ENCODE results near the gene CTNNA2.
"Not testable (repeated sequence)": the region's sequence is repeated elsewhere in the genome, so short reads cannot be mapped to it uniquely, and the experiment has no call there.

CTNNA2 gene

DNA sequence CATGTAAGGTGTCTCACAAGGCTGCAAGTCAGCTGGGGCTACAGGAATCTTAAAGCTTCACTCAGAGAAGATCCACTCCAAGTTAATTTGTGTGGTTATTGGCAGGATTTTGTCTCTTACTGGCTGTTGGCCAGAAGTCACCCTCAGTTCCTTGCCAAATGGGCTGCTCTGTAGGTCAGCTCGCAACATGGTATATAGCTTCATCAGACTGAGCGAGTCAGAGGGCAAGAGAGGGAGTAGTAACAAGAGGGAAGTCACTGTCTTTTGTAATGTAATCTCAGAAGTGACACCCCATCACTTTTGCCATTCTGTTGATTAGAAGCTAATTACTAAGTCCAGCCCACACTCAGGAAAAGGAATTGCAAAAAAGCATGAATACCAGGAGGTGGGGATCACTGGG, 672.2 kb downstream of the CTNNA2 start:
- DNase-seq (ENCODE audit: low read depth in 1 of 2, low spot score in 1 of 2) = no peak

GRCh38 chr2:80186262-80186661, 673.4 kb downstream of the CTNNA2 start:
- no peak for DNase-seq (ENCODE audit: low read depth in 1 of 2, low spot score in 1 of 2)

DNA sequence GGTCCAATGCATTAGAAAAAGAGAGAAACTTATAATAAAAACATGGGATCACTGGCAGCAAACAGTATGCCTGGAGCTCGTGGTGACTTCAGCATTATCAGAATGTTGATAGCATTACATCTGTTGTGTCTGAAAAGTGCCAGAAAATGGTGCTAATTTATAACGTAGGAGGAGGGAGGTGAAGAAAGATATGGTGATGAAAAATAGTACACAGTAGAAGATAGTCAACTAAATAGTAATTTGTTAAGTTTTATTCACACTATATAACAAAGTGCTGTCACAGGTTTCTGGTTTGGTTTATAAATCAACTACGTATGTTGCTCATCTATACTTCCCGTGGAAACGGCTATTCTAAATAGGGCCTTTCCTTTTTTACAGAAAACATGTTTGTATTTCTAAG, 674.3 kb downstream of the CTNNA2 start:
- no peak for DNase-seq (ENCODE audit: low read depth in 1 of 2, low spot score in 1 of 2)

DNA sequence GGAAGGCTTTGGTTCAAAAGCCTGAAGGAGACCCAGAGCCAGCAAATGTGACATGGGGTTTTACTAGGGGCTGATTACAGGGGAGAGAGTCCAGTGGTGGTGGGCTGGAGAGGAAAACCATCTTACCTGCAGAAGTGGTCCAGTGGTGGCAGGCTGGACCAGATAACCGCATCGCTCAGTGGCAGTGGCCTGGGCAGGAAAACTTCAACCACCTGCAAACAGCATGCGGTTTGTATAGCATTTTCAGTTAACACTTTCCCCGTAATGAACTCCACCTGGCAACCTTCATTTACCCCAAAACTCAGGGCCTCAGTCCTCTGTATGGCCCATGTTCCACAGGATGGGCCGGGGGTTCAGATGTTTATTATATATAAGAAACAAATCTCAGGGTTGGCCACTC, 677.3 kb downstream of the CTNNA2 start:
- DNase-seq (ENCODE audit: low read depth in 1 of 2, low spot score in 1 of 2) = no peak

GRCh38 chr2:80193566-80193965, 680.7 kb downstream of the CTNNA2 start:
- no peak for DNase-seq (ENCODE audit: low read depth in 1 of 2, low spot score in 1 of 2)

- DNase-seq (ENCODE audit: low read depth in 1 of 2, low spot score in 1 of 2) = no peak
Measured at GRCh38 chr2:80195034-80195433, 682.2 kb downstream of the CTNNA2 start.

DNA sequence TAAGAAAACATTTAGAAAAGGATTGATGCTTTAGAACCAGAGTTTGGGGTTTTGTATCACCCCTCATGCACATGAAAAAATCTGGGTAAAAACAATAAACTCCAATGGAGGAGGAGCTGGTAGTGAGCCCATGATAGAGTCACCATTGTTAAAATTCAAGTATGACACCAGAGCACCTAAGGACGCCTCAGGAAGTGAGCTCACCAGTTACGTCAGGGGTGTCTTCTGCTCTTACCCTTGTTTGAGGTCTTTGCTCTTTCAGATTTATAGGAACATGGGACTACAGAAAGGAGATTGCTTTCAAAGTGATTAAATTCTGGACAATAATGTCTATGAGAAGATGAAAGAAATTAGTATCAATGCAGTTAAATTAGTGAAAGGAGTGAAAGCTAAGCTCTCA, 685.2 kb downstream of the CTNNA2 start:
- no peak for DNase-seq (ENCODE audit: low read depth in 1 of 2, low spot score in 1 of 2)

DNA sequence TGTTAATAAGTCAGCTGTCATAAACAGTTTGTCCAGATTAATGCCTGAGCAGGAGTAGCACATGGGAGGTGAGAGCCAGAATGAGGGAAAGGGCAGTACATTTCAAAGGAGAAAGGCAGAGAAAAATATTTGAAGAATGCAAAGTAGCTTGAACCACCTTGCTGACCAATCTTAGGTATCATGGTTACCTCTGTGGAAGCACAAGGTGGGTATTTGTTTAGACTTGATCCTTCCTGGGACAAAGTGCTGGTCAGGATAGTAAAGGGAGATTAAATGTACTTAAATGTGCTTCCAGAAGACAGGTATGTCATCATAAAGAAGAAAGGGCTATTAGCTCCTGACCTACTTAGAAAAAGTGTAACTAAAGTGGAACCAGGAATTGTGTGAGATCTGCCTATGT, 686.7 kb downstream of the CTNNA2 start:
- no peak for DNase-seq (ENCODE audit: low read depth in 1 of 2, low spot score in 1 of 2)

GRCh38 chr2:80203929-80204328, 691.1 kb downstream of the CTNNA2 start:
- DNase-seq (ENCODE audit: low read depth in 1 of 2, low spot score in 1 of 2) = not testable (repeated sequence)

DNA sequence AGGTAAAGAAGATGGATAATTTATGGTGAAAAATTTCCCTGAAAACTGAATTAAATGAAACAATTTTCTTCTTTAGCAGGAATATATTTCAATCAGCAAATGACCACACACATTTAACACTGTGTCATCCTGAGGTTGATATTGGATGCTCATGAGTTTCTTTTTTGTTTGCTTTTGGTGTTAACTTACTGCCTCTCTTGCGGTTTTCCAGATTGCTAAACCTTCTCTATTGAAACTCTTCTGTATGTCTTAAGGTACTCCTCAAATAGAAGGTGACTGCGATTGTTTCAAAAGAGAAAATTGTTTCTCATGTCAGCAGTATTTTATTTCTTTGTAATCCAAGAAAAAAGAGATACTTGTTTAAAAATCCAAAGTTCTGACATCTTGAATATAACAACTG, 692.6 kb downstream of the CTNNA2 start:
- DNase-seq (ENCODE audit: low read depth in 1 of 2, low spot score in 1 of 2) = no peak

DNA sequence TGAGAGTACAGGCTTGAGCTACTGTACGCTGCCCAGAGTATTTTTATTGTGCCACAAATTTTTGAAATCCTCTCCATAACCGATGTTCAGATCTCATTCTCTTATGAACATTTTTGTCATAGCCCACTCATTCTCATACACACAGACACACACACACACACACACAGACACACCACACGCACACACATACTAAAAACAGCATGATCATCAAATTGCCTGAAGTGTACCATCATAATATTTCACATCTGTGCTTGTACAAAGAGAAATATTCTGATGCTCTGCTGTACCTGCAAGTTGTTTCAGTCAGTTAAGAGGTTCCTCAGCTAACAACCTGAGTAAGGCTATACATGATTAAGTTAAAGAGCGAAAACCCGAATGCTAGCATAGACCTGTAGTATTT, 696.6 kb downstream of the CTNNA2 start:
- no peak for DNase-seq (ENCODE audit: low read depth in 1 of 2, low spot score in 1 of 2)

DNA sequence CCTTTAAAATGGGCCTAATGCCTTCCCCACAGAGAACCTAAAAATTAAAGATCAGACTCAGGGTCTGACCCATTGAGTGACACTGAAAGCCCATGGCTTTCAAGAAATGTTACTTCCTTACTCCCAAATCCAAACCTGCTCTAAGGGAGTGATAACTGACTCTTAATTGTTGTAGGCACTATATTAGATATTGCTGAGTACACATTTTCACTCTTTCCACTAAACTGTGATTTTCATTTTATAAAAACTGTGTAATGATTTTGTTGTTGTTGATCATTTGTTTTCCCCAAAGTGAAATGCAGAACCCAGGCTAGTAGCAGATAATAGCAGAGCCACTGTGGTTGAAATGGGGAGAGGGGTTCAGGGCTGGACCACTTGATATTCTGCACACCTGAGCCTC, 704.6 kb downstream of the CTNNA2 start:
- no peak for DNase-seq (ENCODE audit: low read depth in 1 of 2, low spot score in 1 of 2)

DNA sequence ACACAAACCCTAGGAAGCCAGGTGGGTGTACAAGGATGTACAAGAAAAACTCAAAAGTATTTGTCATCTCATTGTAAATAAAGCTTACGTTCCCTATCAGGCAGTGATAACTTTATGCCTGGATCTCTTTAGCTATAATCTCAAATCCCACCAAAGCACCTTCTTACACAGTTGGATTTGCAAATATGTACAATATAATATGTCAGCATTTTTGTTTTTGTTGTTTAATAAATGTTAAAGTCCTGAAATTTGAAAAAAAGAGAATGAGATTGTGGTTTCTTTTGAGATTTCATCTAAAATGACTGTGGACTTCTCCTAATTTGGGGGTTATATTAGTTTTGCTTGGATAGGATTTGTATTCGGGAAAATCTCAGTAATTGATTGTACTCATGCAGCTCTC, 709.8 kb downstream of the CTNNA2 start:
- no peak for DNase-seq (ENCODE audit: low read depth in 1 of 2, low spot score in 1 of 2)

DNA sequence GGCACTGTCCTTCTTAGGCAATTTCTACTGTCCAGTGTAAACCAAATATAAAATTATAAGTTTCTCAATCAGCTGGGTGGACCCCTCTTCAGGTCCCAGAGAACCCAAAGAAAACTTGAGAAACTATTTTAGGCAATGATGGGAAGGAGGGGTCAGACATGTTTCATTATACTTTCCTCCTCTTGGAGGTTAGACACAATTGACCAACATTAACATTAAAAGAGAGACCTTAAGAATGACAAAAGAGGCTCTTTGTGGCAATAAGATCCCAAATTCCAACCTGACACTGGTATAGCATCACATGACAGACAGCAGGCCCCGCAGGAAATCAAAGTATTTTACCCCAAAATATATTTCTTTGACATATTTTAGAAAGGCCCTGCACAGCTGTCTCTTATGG, 718.6 kb downstream of the CTNNA2 start:
- no peak for DNase-seq (ENCODE audit: low read depth in 1 of 2, low spot score in 1 of 2)

DNA sequence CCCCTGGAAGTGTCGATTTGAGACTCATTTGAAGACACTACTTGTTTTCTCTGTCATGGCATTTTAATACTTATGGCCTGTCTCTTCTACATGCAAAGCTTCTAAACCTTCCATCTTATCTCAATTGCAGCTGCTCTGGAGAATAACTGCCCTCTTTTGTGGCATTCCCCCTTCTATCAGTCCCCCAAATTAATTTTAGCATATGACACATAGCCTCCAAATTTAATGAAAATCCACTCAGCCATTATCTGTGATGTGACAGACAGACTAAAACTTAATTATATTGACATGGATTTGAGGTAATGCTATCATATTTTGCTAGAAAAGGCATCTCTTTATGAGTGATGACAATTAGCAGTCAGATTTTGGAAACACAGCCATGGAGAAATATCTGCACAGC, 720.5 kb downstream of the CTNNA2 start:
- DNase-seq (ENCODE audit: low read depth in 1 of 2, low spot score in 1 of 2) = no peak

DNA sequence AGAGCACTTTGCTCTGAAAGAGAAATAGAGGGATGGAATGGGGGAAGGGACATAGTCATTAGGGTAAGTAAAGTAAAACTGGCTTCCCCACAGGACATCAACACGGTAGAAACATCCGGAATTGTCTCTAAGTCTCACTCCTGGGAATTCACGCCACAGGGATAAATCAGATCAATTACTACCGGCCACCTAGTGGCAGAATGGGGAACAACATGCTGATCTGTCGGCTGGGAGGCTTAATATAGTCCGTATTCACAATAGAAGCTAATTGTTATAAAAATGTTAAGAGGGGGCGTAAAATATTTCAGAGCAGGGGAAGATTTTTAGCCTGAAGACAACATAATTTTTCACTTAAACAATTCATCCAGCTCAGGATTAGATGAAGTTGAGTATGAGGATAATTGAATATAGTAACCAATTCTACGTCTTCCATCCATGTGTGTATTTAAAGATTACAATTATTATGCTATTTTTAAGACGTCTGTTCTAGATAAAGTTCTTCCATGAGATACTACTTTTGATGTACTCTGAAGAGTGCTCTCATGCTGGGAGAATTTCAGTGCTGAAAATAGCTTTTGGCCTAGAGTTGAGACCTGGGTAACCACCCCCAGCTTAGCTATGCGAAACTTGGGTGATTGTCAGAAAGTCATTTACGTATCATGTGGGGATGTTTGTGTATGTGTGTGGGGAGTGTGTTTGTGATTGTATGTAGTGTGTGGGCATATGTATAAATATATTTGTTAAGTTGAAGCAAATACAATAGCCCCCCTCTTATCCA, 726.0 kb downstream of the CTNNA2 start:
- DNase-seq (ENCODE audit: low read depth in 1 of 2, low spot score in 1 of 2) = no peak

DNA sequence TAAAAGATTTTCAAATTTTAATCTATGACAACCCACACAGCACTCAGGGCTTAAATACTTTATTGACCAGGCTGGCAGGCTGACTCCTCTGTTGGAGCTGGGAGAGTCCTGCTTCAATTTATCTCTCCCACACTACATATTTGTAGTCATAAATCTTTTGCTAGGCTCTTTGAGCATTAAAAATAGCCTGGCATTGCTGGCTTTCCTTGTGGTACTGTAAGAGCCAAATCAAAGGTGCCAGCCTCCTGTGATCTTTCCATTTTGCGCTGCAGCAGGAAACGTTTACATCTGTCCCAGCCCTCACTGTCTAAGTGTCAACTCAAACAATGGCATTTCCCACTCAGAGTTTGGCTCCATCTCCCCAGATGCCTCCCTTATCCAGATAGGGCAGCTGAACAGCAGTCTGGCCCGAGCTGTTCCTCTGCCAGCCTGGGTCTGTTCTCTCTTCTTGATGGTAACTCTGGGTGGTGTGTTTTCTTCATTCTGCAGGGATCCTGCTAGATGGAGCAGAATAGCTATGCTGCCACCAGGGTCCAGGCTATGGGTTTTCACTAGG, 729.6 kb downstream of the CTNNA2 start:
- DNase-seq (ENCODE audit: low read depth in 1 of 2, low spot score in 1 of 2) = no peak

DNA sequence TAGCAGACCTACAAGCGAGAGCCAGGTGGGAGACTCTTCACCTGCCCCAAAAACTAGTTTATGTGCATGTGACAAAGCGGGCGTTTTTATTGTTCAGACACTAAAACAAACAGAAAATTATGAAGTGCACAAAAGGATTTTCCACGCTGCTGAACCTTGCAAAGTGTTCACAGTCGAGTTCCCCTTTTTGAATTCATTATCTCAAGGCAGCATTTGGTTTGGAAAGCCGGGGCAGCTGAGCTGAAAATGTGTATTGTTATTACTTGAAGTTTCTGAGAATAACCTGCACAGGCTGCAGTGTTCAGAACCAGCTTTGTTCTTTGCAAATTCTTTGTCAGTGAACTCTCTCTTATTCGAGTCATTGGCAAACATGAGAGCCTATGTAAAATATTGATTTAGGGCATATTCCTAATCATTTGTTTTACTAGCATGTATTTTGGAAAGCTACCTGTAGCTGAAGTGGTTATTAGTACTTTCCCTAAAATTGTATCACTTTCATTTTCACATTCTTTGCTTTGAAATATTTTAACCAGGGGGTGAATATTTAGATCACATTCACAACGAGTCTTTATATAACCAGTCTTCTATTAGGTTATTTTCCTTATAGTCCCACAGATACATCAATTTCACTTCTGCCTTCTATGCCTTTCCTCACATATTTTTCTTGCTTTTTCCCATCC, 732.2 kb downstream of the CTNNA2 start:
- no peak for DNase-seq (ENCODE audit: low read depth in 1 of 2, low spot score in 1 of 2)

DNA sequence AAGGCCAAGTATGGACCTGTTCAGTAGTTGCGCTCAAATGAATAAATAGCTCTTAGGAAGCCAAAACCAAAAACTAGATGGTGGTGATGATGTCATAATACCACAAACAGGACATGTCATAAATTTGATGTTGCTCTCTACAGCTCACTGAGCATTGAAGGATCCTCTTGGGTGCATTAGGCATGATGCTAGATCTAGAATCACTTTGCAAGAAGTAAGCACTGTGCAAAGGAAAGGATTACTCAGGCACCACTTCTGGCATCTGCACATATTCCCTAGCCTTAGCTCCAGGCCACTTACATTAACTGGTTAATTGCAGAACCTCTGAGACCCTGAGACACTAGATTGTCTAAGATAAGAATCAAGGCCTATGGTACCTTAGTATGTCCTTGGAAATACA, 733.7 kb downstream of the CTNNA2 start:
- DNase-seq (ENCODE audit: low read depth in 1 of 2, low spot score in 1 of 2) = no peak

DNA sequence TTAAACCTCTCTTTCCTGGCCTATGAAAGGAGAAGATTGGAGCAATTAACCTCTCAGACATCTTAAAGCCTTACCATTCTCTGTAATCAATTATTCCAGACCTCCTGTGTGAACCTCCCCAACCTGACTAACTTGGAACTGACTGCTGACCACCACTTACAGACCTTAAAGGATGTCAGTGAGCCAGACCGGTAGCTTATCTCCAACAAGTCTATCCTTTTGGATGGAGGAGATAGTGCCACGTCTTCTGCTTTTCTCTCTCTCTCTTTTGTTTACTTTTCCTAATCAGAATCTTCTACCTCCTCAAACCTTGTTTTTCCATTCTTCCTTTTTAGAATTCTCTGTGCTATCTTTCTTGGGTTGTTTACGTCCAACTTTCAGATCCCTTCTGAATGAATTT, 734.5 kb downstream of the CTNNA2 start:
- DNase-seq (ENCODE audit: low read depth in 1 of 2, low spot score in 1 of 2) = no peak

GRCh38 chr2:80248146-80248545, 735.3 kb downstream of the CTNNA2 start:
- no peak for DNase-seq (ENCODE audit: low read depth in 1 of 2, low spot score in 1 of 2)

DNA sequence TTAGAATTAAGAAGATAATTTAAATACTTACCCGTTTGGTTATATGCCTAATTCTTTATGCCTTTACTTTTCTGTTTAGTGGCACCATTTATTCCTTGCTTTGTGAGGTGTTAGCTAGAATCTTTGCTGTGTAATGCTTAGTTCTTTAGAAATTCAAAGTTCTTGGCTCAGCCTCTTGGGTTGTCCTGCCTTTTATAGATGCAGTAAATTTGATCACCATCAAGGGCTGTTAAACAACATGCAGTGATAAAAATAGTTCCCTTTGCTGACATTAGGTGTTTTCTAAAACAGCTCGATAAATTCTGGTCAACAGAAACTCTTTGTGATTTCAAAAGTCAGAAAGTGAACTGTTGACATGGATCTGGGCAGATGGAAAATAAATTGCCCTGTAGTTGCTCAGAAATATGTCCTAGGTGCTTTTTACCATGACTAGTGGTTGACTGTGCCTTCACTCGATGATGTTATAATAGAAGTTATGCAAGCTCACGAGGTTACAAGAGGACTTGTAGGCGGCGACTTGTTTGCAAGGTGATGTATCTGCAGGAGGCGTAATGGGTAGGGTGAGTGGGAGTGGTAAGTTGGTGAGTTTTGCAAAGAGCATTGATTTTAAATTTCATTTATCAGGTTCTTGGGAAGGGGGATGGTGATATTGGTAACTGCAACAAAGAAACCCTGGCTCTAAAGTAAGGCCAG, 739.6 kb downstream of the CTNNA2 start:
- no peak for DNase-seq (ENCODE audit: low read depth in 1 of 2, low spot score in 1 of 2)

Data from stimulated activated CD4-positive, alpha-beta T cell treated with anti-CD3 and anti-CD28 coated beads, Interleukin-15, amount 100 ng/mL, for 1 hour (primary cell).